Activated gamma-delta T cell treated with Interleukin-2 at 50 U/mL for 16 hours (primary cell): Measurements from ENCODE around the gene ANKRD9.
A peak's percentile ranks its signal among the peaks of the same experiment; 100 is the strongest.
"Not testable (repeated sequence)": the region's sequence is repeated elsewhere in the genome, so short reads cannot be mapped to it uniquely, and the experiment has no call there.

ENCODE experiments used
- DNase-seq: peaks from one replicate; pipeline ENCODE4 v3.0.0-alpha.2; 2020

ANKRD9 gene, protein sequence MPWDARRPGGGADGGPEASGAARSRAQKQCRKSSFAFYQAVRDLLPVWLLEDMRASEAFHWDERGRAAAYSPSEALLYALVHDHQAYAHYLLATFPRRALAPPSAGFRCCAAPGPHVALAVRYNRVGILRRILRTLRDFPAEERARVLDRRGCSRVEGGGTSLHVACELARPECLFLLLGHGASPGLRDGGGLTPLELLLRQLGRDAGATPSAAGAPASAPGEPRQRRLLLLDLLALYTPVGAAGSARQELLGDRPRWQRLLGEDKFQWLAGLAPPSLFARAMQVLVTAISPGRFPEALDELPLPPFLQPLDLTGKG

DNA sequence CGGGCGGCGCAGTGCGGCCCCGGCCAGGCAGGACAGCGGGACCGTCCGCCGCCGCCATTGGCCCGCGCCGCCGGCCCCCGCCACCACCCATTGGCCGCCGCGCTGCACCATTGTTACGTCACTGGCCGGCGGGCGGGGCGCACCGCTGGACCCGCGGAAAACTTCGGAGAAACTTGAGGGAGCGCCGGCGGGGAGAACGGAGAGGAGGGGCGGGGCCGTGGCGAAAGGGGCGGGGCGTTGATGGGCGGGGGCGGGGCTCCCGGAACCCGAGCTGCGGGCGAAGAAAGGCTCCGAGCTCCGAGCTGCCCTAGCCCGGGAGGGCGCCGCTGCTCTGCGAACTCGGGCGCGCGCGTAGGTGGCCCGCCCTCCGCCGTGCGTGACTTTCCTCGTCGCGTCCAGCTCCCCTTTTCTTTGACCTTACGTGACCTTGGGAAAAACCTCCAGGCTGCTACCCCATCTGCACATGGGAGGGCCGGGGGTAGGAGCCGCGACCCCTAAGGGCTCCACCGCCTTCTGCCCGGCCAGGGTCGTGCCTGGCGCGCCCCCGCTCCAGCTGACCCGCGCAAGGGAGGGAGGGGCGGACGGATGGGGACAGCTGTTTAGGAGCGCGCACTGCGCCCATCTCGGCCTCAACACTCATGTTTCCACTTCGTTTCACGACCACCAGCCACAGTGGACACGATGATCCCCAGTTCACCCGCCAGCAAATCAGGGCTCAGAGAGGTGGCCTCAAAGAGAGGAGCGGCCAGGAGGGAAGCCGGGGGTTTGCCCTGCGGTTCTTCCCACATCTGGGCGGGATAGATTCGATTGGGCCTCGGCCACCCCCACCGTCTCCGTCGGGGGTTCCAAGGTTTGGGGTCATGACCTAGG, at the start of gene ANKRD9:
Gene ANKRD9 (minus strand): TSS at position 31 of the 870 bp plus-strand sequence. CDS start 1,887 bp downstream, outside the sequence.
- peak; percentile 77 for DNase-seq

DNA sequence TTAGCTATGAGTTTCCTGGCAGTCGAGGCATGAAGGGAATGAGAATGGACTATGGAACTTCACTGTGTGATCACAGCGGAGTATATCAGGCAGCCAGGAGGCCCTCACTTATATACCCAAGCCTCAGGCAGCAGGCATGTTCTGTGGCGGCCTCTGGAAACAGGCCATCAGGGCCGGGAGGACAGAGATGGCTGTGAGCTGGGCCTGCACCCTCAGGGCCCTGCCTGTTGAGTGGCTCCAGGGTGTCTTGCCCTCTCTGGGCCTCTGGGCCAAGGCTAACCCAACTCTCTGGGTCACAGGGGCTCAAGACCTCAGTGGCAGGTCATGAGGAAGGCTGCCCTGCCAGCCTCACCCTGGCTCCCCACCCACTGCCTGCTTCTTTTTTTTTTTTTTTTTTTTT, 49.0 kb upstream of the ANKRD9 start:
- no peak for DNase-seq

DNA sequence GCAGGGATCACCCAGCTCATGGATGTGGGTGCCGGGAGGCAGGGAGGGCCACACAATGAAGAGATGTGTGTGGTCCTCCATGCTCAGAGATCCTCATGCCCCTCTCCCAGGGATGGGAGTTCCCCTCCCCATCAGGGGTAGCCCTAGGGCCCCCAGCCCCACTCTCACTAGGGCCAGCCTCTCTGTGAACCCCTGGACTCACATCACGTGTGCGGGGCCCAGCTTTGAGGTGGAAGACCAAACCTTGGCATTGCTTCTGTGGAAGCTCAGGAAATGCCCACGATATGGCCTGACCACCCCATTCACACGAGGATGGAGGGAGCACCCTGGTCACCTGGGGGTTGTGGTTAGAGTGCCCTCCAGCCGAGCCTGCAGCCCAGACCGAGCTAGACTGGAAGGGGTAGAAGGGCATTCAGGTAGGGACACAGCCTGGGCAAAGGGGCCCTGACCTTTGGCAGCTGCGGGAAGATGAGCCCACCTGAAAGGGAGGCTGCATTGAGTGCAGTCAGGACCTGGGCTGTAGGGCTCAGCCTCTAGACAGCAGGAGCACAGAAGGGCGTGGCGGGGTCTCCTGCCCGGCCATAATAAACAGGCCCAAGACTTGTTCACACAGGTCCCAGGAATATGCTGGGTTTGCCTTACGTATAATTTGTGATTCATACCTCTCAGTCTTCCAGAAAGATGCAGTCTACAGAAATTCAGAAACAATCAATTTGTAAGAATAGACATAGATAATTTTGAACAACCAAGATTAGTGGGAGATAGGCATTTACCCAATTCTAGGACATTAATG, 48.1 kb upstream of the ANKRD9 start:
- no peak for DNase-seq

DNA sequence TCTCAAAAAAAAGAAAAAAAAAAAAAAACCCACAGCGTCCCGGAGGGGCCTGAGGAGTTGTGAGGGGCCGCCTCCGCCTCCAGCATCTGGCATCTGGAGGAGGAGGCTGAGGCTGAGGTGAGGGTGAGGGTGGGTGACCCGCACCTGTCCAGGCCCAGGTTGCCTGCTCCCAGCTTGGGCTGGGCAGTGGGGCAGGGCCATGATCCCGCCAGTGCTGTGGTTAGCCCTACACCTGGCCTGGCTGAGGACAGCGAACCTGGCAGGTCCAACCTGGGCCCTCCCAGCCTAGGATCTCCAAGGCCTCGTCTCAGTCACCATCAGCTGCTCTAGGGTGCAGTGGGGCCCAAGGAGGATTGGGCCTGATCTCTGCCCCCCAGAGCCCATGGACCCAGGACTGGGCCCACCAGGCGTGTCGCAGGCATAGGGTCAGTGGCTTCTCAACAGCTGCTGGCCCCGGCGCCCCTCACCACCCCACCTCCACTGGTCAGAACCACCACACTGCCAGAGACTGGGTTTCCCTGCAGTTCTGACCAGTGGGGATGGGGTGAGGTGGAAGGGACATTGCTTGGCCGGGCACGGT, 46.6 kb upstream of the ANKRD9 start:
- no peak for DNase-seq

DNA sequence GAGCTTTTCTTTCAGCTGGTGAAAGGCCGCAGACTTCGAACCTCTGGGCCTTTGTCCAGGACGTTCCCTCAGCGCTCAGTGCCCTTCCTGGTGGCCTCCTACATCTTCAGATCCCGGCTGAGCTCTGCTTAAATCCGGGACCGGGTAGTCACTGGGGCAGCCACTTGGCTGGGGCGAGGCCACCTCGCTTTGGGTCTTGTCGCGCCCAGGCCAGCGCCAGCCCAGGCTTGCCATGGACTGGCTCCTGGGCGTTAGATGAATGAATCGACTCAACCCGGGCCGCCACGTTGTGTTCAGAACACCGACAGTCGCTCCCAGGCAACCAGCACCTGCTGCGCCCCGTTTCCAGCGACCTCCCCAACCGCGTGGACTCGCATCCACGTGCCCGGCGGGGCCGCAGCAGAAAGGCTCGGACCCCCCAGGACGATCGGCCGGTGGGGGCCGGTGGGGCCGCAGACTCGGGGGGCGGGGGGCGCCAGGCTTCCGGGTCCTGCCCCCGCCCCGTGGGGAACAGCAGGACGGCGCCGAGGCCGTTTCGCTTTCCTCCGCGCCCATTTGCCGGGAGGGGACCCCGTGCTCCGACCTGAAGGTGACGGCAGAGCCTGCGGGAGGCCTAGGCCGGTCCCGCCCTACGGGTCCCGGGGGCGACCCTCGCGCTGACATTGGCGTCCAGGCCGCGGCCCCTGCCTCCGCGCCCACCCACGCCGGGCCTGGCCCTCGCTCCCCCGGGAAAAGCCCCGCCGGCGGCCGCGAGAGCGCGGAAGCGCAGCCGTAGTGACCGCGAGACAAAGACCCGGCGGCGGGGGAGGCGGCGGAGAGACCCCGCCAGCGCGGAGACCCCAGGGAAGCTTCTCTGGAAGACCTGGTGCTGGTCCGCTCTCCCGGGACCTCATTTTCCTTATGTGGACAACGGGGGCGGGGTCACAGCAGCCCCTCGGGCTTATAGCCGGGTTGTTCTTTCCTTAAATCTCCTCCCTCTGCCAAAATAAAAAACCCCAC, 45.5 kb upstream of the ANKRD9 start:
- peak; percentile 44 for DNase-seq

DNA sequence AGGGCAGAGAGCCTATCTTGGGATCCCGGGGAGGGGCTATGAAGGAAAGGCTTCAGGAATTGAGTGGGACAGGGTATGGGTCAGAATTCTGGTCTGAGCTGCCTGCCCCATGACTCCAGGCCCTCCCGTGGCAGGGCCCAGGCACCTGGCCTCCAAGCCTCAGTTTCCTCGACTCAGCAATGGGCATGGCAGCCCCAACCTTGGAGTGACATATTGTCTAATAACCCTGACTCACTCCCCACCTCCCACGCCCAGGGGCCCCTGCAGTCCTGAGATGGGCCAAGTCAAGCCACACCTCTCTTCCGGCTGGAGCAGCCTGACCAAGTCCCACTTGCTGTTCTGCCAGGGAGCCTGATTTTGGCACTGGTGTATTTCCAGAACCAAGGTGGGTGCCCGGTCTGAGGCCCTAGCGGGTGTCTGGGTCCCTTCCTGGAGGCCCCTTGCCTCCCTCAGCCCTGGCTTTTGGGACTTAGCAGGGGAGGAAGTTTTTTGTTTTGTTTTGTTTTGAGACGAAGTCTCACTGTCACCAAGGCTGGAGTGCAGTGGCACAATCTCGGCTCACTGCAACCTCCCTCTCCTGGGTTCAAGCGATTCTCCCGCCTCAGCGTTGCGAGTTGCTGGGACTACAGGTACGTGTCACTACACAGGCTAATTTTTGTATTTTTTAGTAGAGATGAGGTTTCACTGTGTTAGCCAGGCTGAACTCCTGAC, 42.6 kb upstream of the ANKRD9 start:
- no peak for DNase-seq

DNA sequence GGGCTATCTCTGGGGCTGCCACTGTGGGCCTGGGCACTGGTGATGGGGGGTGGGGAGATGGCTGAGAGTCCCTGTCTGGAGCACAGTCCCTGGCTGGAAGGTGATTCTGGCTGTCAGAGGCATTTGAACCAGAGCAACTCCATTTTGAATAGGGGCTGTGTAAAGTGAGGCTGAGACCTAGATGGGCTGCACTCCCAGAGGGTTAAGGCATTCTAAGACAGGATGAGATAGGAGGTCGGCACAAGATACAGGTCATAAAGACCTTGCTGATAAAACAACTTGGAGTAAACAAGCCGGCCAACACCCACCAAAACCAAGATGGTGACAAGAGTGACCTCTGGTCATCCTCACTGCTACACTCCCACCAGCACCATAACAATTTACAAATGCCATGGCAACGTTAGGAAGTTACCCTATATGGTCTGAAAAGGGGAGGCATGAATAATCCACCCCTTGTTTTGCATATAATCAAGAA, 41.4 kb upstream of the ANKRD9 start:
- not testable (repeated sequence) for DNase-seq

DNA sequence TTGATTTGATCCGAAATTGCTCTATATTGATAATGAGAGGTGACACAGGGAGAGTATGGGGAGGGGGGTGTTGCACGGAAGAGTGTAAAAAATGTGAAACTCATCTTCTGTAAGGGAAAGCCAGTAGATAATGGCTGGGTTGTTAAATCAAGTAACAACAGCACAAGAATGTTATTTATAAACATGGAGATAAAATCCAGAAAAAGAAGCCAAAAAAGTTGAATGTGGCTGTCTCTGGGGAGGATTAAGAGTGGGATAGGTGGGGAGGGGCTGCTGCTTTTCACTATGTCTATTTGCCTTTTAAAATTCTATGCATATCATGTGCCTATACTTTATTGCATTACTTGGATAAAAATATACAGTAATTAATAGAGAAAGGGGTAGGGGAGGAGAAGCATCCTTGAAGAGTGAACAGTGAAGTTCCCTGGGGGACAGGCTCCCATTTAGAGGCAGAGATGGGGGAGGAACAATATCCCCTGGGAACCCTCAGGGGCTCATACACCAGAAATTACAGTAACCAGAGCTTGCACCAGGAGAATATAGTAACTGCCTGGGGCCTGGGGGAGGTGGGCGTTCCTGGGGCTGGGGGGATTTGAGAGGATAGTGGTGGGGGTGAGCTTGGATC, 39.2 kb upstream of the ANKRD9 start:
- no peak for DNase-seq

DNA sequence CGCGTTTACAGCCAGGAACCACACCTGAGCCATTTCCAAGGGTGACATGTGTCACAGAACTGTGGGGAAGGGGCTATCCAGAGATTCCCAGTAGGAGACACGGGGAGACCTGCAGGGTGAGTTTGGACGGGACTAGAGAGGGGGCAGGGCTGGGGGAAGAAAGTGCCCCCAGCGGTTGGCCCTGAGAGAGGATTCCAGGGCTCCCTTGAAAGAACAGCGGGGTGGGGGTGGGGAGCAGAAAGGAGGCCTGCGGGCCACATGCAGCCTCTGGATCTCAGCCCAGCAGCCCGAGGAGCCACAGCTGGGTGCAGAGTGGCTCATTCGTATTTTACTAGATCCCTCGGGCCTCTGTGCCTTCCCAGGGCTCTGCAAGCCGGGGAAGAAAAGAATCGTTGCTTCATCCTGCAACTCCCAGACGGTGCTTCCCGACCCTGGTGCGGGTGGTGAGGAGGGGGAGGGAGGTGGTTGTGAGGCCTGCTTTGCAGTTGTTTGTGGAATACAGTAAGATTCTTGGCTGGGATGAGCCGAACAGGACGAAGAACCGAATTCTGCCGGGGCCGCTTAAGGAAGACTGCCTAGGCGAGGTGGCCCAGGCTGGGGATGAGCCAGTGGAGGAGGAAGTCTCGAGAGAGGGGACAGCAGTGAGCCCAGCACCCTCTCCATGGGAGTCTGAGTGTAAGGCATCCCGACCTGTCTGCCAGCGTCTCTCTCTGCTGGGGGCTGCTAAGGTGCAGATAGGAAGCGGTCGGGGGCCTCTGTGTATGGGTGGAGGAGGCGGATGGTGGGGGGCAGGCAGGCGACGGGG, 36.1 kb upstream of the ANKRD9 start:
- no peak for DNase-seq

DNA sequence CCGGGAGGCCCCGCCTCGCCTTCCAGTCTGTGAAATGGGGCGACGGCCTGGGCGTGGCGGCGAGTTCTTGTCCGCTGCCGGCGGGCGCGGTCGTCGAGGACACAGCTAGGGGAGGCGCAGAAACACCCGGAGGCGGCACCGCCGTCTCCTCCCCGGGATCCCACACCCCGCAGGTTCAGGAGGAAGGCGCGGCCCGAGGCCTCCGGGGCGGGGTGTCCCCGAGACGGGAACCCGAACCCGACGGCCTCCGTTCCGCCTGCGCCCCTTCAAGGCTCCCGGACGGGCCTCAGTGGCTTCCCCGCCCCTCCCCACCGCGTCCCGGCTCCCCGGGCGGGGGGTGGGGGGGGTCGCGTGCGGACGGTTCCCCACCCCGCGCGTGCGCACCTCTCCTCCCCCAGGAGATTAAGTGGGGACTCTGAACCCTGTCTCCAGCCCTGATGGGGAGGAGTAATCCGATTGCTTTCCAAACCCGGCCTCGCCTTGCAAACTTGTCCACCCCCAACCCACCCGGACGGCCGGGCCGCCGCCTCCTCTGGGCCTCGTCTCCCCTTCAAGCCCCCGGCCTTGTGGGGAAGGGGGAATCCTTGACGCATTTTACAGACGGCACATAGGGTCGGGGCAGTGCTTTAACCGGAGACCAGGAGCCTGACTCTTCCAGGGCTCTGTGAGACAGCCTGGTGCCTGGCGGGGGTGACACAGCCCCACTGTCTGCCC, 35.3 kb upstream of the ANKRD9 start:
- no peak for DNase-seq

DNA sequence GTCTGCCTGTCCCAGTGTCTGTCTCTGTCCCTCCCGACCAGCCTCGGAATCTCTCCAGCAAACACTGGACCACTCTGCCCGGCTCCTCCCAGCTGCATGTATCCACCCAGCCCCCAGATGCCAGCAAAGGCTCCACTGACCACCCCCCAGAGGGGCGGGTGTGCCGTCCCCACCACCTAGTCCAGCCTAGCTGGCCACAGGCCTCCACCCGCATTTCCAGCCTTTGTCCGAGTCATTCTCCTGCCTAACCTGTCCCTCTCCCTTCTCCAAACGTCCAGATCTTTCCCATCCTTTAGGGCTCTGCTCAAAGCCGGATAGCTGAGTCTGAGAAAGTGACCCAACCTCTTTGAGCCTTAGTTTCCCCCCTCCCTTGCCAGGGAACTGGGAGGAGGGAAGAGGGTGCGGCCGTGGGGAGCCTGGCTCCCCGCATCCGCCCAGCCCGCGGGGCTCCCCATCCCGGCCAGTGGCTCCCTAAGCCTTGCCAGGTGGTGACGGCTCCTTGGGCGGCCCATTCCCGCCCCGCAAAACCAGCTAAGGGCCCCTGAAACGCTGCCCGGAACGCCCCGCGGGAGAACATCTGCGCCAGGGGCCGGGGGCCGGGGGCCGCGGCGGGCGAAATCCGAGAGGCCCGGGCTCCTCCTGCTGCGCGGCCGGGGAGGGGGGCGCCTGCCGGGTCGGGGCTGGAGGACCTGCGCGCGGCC, 34.6 kb upstream of the ANKRD9 start:
- no peak for DNase-seq

DNA sequence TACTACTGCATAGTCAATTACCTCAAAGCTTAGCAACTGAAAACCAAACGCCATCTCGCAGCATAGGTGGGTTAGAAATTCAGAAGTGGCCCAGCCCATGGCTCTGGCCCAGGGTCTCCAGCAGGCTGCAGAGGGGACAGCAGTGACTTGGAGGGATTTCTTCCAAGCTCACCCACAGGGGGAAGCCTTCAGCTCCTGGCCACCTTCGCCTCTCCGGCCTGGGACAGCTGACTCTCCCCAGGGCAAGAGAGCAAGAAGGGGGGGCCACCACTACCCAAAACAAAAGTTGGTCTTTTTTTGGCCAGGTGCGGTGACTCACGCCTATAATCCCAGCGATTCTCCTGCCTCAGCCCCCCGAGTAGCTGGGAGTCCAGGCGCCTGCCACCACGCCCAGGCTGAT, 32.2 kb upstream of the ANKRD9 start:
- no peak for DNase-seq

DNA sequence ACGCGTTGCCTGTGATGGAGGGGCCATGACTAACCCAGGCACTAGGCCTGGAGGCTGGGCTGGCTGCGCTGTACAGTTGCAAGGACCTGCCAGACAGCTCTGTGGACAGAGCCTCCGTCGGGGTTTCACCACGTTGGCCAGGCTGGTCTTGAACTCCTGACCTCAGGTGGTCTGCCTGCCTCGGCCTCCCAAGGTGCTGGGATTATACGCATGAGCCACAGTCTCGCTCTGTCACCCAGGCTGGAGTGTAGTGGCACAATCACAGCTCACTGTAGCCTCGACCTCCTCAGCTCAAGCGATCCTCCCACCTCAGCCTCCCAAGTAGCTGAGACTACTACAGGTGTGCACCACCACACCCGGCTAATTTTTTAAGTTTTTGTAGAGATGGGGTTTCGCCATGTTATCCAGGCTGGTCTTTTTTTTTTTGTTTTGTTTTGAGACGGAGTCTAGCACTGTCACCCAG, 31.5 kb upstream of the ANKRD9 start:
- not testable (repeated sequence) for DNase-seq

DNA sequence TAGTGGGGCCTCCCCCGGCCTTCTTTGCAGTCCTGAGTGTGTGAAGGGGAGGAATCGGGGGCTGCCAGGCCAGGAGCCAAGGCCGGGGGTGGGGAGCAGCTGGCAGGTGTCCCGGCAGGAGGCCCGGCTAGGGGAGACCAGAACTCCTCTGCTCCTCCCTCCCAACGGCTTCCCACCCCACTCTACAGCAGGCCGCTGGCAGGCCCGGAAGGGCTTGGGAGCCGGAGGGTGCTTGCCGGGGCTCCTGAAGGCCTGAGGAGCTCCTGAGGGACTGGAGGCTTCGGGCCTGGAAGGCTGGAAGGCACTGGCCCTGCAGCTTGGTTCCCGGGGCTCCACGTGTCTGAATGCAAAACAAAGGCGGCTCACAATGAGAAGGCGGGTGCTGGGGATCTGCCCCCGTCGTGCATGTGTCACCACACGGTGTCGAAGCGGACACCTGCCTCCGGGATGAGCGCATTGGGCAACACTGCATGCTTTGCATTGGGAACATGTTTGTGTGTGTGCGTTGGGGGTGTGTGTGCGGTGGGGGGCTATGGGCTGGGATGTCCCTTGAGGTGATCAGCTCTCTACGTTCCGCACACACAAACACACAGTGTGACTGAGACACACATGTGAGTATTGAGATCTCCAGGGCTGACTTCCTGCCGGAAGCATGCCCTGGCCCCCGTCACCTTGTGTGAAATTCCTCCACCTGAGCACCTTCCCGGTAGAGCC, 30.9 kb upstream of the ANKRD9 start:
- DNase-seq, result no peak

DNA sequence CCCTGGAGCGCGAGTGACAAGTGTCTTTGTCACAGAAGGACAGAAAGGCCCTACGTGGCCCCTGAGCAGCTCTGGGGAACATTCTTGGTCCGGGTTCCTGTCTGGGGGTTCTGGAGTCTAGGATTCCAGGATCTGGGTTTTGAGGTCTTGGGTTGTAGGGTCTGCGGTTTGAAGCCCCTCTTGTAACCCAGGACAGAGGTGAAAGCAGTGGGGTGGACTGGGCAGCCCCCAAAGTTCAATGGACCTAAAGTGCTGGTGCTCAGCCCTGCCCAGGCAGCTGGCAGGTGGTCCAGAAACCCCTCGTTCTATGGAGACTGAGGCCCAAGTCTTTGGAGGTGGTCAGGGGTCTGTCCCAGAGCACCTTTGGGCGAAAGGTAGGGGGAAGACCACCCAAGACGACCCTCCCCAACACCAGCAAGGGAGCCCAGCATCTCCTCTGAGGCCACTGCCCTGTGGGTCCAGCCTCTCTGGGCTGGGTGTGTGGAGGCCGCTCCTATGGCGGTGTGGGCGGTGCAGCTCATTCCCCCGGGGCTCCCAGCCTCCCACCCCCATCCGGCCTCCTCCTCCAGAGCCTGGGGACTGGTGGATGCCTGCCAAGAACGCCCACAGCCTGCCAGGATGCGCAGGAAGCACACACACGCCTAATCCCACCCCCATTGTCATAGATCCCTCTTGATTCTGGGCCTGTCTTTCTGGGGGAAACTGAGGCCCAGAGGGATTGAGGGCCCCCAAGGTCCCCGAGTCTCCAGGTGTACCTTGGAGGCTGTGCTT, 30.2 kb upstream of the ANKRD9 start:
- no peak for DNase-seq
